ENCODE measurements around the gene MYH6. TPM values are rescaled to one million over a fixed set of nuclear protein-coding genes. Genes with fewer than 3 reads are reported as not detected.
"Not testable (repeated sequence)": the region's sequence is repeated elsewhere in the genome, so short reads cannot be mapped to it uniquely, and the experiment has no call there.

The MYH6 gene
- total and polyA plus RNA-seq, 8 donors = 0.03 to 1.5 (median 0.05) TPM; not detected in 3

- TF ChIP-seq, protein P1, sequence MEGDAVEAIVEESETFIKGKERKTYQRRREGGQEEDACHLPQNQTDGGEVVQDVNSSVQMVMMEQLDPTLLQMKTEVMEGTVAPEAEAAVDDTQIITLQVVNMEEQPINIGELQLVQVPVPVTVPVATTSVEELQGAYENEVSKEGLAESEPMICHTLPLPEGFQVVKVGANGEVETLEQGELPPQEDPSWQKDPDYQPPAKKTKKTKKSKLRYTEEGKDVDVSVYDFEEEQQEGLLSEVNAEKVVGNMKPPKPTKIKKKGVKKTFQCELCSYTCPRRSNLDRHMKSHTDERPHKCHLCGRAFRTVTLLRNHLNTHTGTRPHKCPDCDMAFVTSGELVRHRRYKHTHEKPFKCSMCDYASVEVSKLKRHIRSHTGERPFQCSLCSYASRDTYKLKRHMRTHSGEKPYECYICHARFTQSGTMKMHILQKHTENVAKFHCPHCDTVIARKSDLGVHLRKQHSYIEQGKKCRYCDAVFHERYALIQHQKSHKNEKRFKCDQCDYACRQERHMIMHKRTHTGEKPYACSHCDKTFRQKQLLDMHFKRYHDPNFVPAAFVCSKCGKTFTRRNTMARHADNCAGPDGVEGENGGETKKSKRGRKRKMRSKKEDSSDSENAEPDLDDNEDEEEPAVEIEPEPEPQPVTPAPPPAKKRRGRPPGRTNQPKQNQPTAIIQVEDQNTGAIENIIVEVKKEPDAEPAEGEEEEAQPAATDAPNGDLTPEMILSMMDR (IDR thresholded peaks at IDR 0.05) = no peak
- Histone ChIP-seq H3K4me3 (no peak overlapping the region), H3K9me3 (no peaks in the 10 kb centered on the region), H3K27ac (no peak overlapping the region), H3K27me3 (peaks cover 0 to 11% of the 10 kb centered on the region in 2 donors), H3K4me1 (no peaks in the 10 kb centered on the region), H3K36me3 (no peaks in the 10 kb centered on the region)
- DNase-seq (peak in 1 of 4 donors; percentile 10), ATAC-seq (no peak)
- intact Hi-C loops (cut with DNase I) = no loop called here
Observed at GRCh38 chr14:23431486-23431885, 23.4 kb upstream of the MYH6 start.

GRCh38 chr14:23430723-23431085, 22.6 kb upstream of the MYH6 start:
- H3K27me3 ChIP-seq = peaks cover 0 to 11% of the 10 kb centered on the region in 2 donors
- H3K27ac ChIP-seq = no peak overlapping the region
- H3K4me1 ChIP-seq = no peaks in the 10 kb centered on the region
- TF ChIP-seq, protein P1 (IDR thresholded peaks at IDR 0.05) = no peak
- peak in 1 of 4 donors; percentile 1 for DNase-seq
- no peak for ATAC-seq
- no peak overlapping the region for H3K4me3 ChIP-seq
- intact Hi-C loops (cut with DNase I) = no loop called here
- no peaks in the 10 kb centered on the region for H3K9me3 ChIP-seq
- no peaks in the 10 kb centered on the region for H3K36me3 ChIP-seq

GRCh38 chr14:23430016-23430722, 22.1 kb upstream of the MYH6 start:
- TF ChIP-seq, protein P1 (IDR thresholded peaks at IDR 0.05) = no peak
- ATAC-seq = no peak

DNA sequence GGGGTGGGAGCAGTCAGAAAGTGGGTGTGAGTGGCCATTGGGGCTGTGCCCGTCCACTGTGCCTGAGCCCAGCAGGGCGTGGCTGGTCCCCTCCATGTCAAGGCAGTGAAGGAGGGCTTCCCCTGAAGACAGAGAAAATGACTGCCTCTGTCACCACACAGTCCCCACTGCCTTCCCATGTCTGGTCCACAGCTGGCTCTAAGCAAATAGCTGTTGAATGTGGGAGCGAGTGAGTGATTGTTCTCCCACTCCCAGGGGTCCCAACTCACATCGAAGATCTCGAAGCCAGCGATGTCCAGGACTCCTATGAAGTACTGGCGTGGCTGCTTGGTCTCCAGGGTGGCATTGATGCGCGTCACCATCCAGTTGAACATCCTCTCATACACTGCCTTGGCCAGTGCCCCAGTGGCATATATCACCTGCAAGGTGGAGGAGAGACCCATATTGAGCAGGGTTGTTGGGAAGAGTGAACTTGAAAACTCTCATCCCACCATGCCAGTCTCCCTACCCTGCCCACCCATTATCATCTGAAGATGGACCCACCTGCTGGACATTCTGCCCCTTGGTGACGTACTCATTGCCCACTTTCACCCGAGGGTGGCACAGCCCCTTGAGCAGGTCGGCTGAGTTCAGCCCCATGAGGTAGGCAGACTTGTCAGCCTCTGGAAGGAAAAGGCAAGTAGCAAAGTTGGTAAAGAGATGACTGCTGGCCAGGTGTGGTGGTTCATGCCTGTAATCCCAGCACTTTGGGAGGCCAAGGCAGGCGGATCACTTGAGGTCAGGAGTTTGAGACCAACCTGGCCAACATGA, 20.8 kb upstream of the MYH6 start:
- peak in 1 of 4 donors; percentile 9 for DNase-seq
- Histone ChIP-seq H3K27ac (no peak overlapping the region), H3K36me3 (no peaks in the 10 kb centered on the region), H3K27me3 (peaks cover 0 to 11% of the 10 kb centered on the region in 2 donors), H3K4me3 (no peak overlapping the region), H3K4me1 (no peaks in the 10 kb centered on the region), H3K9me3 (no peaks in the 10 kb centered on the region)
- ATAC-seq = no peak
- intact Hi-C loops (cut with DNase I) = no loop called here
- TF ChIP-seq, protein P1 (IDR thresholded peaks at IDR 0.05) = no peak

More at GRCh38 chr14:23430016-23430722, 22.1 kb upstream of the MYH6 start:
- no peaks in the 10 kb centered on the region for H3K9me3 ChIP-seq
- no peak overlapping the region for H3K27ac ChIP-seq
- intact Hi-C loops (cut with DNase I) = no loop called here
- H3K27me3 ChIP-seq = peaks cover 0 to 11% of the 10 kb centered on the region in 2 donors
- peak in 1 of 4 donors; percentile 19 for DNase-seq
- H3K4me3 ChIP-seq = no peak overlapping the region
- H3K4me1 ChIP-seq = no peaks in the 10 kb centered on the region
- H3K36me3 ChIP-seq = no peaks in the 10 kb centered on the region

DNA sequence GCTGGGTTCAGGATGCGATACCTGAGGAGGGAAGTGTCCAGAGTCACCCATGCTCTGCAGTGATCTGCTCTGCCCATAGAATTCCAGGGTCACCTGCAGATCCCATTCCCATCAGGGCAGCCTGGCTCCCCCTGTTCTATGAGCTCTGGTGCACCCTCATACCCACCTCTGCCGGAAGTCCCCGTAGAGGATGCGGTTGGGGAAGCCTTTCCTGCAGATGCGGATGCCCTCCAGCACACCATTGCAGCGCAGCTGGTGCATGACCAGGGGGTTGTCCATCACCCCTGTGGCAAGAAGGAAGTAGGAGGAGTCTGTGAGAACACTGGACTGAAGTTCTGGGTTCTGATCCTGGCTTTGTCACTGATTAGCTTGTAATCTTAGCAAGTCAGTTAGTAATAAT, 17.7 kb upstream of the MYH6 start:
- ATAC-seq; DNase-seq; H3K4me3 ChIP-seq; H3K27ac ChIP-seq; H3K4me1 ChIP-seq; intact Hi-C loops (cut with DNase I); H3K36me3 ChIP-seq; H3K9me3 ChIP-seq: not testable (repeated sequence)
- peaks cover 0 to 11% of the 10 kb centered on the region in 2 donors for H3K27me3 ChIP-seq
